Astrocyte of the cerebellum (primary cell): Measurements from ENCODE around the gene TCP1.

Source experiments
- DNase-seq: peaks from one replicate; pipeline ENCODE4 v3.0.0-alpha.2; 2011; ENCODE audit warnings: low read depth
- H3K4me3 ChIP-seq: 2 replicates; pipeline ENCODE4 v1.5.1; 2011; ENCODE audit warnings: mild to moderate bottlenecking, low read depth, low read length, moderate library complexity
- in situ Hi-C: cut with HindIII; loops from 2 replicates; pipeline ENCODE4 v1.10.0; 2017; ENCODE audit warnings: low sequenced_read_pairs
- TF ChIP-seq, protein P1 (sequence below): IDR thresholded peaks from 2 replicates; pipeline ENCODE4 v1.5.1; 2012; ENCODE audit warnings: low read length, low read depth, moderate library complexity, mild to moderate bottlenecking; ENCODE audit errors: missing control alignments

The TCP1 gene

DNA sequence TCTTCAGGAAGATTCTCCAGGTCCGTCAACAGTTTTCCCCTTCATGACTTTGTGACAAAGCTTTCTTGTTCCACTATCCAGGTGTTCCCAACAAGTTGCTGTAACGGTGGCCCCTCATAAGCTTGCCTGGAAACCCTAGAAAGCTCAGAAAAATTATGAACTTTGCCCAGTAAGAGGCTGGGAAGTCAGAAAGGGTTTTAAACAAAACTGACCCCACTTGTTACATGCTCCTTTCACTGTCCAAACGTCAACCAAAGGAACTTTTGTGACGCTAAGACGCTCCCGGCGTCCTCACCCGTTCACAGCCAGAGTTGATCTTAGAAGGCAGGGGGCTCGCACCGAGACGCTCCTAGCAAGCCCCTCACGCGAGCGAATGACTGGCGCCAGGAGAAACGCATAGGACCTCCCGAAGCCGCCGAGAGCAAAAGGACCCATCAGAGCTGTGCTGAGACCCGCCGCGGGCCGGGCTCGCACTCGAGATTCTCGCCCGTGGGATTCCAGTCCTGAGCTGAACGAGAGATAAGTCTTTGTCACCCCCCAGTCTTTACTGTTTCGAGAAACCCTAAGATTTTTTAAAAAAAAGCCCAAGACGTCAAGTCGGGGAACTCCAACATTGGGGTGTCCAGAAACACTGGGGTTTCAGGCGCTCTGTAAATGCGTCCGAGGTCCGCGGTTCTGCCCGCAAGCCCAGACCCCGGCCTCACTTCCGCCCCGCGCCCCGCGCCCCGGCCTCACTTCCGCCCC is 28.1 kb downstream of the TCP1 start:
- no peak for DNase-seq
- TF ChIP-seq, protein P1, sequence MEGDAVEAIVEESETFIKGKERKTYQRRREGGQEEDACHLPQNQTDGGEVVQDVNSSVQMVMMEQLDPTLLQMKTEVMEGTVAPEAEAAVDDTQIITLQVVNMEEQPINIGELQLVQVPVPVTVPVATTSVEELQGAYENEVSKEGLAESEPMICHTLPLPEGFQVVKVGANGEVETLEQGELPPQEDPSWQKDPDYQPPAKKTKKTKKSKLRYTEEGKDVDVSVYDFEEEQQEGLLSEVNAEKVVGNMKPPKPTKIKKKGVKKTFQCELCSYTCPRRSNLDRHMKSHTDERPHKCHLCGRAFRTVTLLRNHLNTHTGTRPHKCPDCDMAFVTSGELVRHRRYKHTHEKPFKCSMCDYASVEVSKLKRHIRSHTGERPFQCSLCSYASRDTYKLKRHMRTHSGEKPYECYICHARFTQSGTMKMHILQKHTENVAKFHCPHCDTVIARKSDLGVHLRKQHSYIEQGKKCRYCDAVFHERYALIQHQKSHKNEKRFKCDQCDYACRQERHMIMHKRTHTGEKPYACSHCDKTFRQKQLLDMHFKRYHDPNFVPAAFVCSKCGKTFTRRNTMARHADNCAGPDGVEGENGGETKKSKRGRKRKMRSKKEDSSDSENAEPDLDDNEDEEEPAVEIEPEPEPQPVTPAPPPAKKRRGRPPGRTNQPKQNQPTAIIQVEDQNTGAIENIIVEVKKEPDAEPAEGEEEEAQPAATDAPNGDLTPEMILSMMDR = no peak
- H3K4me3 ChIP-seq = peak overlapping the region; percentile 76
- in situ Hi-C loops = no loop called here

DNA sequence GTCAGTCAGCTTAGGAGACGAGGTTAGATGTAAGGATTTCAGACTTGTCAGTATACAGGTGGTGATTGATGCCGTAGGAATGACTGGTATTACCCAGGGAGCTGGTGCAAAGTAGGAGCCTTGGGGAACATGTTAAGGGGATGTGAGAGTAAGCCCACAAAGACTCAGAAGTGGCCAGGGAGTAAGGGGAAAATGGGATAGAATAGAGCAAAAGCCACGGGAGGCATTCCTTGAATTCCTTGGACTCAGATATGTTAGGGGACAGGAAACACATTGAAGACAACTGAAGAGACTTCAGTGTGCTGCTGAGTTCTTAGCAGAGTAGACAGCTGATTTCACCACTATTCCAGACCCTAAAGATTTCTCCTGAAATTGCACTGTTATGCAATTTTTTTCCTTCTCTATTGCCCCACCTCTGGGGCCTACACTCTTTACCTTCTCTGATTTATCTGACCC is 28.8 kb downstream of the TCP1 start:
- H3K4me3 ChIP-seq = peak overlapping the region; percentile 76
- DNase-seq = peak; percentile 64
- in situ Hi-C loops = no loop called here
- TF ChIP-seq, protein P1 = no peak

DNA sequence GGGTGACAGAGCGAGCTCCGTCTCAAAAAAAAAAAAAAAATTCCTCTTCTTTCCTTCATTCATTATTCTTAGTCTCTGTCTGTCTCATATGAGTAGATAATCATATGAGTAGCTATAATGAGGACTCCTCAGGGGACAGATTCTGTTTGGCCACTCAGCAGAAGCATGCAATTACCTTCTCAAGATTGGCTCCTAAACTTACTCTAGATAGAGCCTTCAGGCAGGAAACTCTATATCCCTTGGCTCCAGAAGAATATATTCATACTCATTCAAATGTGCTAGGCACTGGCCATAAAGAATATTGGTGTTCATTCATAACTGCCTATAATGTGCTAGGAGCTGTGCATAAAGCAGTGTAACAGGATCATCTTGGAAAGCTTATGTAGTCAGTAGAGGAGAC is 29.8 kb downstream of the TCP1 start:
- no peak overlapping the region for H3K4me3 ChIP-seq
- TF ChIP-seq, protein P1 = no peak

DNA sequence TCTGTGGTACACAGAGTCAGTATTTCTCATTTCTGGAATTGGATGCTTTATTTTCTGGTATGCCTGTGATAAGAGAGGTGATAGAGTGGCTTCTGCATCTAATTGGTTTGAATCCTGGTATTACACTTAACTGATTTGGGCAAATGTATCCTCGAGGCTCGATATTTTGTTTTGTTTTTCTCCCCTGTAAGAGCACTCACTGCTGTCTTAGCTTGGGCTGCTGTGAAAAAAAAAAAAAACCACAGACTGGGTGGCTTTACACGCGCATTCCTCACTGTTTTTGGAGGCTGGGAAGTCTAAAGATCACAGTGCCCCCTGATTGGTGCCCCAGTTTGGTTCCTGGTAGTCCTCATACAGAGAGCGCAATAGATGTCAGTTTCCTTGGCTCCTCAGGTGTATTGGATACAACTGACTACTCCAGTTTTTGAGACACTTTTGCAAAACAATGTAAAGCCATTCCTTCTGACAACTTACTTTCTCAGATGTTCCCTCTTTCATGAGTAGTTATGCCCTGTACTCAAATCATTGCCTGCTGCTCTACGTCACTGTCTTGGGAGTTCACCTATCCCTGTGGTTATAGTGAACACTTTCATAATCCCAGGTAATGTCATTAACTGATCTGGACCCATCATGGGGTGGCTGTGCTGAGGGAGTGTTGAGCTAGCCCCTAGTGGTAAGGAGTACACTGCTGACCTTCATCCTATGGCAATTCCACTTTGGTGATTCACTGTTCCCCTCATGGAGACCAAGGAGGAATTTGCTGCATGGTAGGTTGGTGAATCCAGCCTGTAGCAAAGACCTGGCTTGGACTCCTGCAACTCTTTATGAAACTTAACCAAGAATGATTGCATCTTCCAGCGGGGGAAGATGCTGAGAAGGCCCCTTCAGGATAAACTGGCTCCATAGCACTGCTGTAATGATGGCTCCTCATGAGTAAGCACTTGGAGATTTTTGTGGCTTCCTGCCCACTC is 31.1 kb downstream of the TCP1 start:
- DNase-seq = peak; percentile 6

More for the DNA sequence above, 29.8 kb downstream of the TCP1 start:
- no peak for DNase-seq
- in situ Hi-C loops = no loop called here

DNA sequence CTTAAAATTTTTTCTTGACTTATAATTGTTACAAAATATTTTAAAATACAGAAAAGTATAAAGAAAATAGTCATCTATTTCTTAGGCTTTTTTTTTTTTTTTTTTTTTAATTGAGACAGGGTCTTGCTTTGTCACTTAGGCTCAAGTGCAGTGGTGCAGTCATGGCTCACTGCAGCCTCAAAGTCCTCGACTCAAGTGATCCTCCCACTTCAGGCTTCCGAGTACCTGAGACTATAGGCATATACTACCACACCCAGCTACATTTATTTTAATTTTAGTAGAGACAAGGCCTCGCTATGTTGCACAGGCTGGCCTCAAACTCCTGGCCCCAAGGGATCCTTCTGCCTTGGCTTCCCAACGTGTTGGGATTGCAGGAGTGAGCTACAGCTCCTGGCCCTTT is 32.9 kb downstream of the TCP1 start:
- TF ChIP-seq, protein P1 = no peak
- DNase-seq = no peak

More for the DNA sequence above, 31.1 kb downstream of the TCP1 start:
- no peak overlapping the region for H3K4me3 ChIP-seq
- TF ChIP-seq, protein P1 = peak; percentile 35
- in situ Hi-C loops = no loop called here

DNA sequence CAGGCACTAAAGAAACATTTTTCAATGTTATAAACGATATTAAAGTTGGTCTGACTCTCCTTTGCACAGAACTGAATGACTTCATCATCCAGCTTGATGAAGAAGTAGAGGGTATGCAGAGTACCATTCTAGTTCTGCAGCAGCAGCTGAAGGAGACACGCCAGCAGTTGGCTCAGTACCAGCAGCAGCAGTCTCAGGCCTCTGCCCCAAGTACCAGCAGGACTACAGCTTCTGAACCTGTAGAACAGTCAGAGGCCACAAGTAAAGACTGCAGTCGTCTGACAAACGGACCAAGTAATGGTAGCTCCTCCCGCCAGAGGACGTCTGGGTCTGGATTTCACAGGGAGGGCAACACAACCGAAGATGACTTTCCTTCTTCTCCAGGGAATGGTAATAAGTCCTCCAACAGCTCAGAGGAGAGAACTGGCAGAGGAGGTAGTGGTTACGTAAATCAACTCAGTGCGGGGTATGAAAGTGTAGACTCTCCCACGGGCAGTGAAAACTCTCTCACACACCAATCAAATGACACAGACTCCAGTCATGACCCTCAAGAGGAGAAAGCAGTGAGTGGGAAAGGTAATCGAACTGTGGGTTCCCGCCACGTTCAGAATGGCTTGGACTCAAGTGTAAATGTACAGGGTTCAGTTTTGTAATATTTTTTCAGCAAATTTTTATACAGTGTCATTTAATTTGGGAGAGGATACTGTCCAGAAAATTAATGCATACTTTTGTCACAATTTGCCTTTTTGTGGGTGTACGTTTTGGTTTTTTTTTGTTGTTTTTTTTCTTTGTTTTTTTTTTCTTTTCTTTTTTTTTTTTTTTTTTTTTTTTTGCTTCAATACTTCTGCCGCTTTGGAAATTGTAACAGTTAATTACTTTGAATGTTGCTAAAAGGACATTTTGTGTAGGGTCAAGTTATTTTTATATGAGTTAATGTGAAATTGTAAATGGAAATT is 34.2 kb downstream of the TCP1 start:
- DNase-seq = no peak
- TF ChIP-seq, protein P1 = no peak
- in situ Hi-C loops = no loop called here
- no peak overlapping the region for H3K4me3 ChIP-seq

More for the DNA sequence above, 32.9 kb downstream of the TCP1 start:
- no peak overlapping the region for H3K4me3 ChIP-seq
- in situ Hi-C loops = no loop called here
